ENCODE results near the gene BTD.

The BTD gene

DNA sequence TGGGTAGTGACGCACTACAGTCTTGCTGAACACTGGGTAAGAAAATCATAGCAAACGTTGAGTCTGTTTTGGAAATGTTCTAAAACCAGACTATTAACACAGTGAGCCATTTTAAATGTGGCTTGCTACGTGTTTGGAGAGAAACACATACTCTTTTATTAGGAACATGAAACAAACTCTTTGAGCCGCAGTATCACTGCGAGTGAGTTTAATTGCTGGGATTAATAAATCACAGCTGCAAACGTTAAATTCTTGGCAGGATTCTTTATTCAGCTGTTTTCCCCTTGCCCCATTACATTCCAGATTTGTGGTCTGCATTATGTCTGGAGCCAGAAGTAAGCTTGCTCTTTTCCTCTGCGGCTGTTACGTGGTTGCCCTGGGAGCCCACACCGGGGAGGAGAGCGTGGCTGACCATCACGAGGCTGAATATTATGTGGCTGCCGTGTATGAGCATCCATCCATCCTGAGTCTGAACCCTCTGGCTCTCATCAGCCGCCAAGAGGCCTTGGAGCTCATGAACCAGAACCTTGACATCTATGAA, 33.6 kb downstream of the BTD start:
- no peak for TF ChIP-seq CTCF (IDR thresholded peaks at IDR 0.05; ENCODE audit: low read length, missing control alignments)
- no peak overlapping the region for H3K4me3 ChIP-seq (replicated peaks; ENCODE audit: low read depth, low read length)
- peak; percentile 66 for DNase-seq (ENCODE audit: low read depth)

- peak; percentile 89 for DNase-seq (ENCODE audit: low read depth)
- no peak for TF ChIP-seq CTCF (IDR thresholded peaks at IDR 0.05; ENCODE audit: low read length, missing control alignments)
- H3K4me3 ChIP-seq (replicated peaks; ENCODE audit: low read depth, low read length), result no peak overlapping the region
Observed at GRCh38 chr3:15636028-15636709, 34.6 kb downstream of the BTD start.

GRCh38 chr3:15637131-15637951, 35.8 kb downstream of the BTD start:
- peak; percentile 1 for TF ChIP-seq CTCF (IDR thresholded peaks at IDR 0.05; ENCODE audit: low read length, missing control alignments)
- no peak for DNase-seq (ENCODE audit: low read depth)
- no peak overlapping the region for H3K4me3 ChIP-seq (replicated peaks; ENCODE audit: low read depth, low read length)

DNA sequence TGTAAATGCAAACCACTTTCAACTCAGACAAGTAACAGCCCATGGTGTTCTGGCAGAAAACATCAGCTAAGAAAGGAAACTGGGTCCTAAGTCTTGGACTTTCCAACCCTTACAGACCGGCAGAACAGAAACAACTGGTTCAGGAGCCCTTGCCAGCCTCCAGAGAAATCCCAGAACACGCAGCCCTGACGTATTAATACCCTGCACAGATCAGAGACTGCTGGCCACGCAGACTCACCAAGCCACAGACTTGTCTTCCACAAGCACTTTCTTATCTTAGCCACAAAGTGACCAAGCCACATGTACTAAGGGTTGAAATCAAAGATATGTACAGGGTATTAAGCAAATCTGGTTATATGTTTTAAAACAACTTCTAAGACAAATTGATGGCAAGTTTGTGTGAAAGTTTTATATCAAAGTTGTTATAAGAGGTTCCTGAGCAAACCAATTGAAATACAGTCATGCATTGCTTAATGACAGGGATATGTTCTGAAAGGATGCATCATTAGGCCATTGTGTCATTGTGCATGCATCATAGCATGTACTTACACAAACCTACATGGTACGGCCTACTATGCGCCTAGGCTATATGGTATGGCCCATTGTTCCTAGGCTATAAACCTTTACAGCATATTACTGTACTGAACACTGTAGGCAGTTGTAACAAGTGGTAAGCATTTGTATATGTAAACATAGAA, 36.8 kb downstream of the BTD start:
- no peak overlapping the region for H3K4me3 ChIP-seq (replicated peaks; ENCODE audit: low read depth, low read length)
- TF ChIP-seq CTCF (IDR thresholded peaks at IDR 0.05; ENCODE audit: low read length, missing control alignments), result no peak
- no peak for DNase-seq (ENCODE audit: low read depth)

GRCh38 chr3:15638891-15639262, 37.3 kb downstream of the BTD start:
- H3K4me3 ChIP-seq (replicated peaks; ENCODE audit: low read depth, low read length), result no peak overlapping the region
- no peak for TF ChIP-seq CTCF (IDR thresholded peaks at IDR 0.05; ENCODE audit: low read length, missing control alignments)
- DNase-seq (ENCODE audit: low read depth), result no peak

DNA sequence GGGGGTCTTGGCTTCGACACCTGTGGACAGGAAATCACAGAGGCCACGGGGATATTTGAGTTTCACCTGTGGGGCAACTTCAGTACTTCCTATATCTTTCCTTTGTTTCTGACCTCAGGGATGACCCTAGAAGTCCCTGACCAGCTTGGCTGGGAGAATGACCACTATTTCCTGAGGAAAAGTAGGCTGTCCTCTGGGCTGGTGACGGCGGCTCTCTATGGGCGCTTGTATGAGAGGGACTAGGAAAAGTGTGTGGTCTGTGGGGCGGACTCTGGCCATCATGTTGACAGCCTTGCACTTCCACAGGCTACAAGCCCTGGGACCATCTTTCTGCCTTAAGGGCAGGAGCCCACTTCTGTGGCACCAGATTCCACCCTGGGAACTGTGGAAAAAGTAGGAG, 43.7 kb downstream of the BTD start:
- no peak for DNase-seq (ENCODE audit: low read depth)
- H3K4me3 ChIP-seq (replicated peaks; ENCODE audit: low read depth, low read length), result no peak overlapping the region
- TF ChIP-seq CTCF (IDR thresholded peaks at IDR 0.05; ENCODE audit: low read length, missing control alignments), result no peak

Data from fibroblast of pulmonary artery (primary cell).